ENCODE measurements around the gene TBC1D2B.

Gene TBC1D2B

GRCh38 chr15:78018445-78018844 is 59.1 kb downstream of the TBC1D2B start:
- DNase-seq (ENCODE audit: low spot score): no peak
- POLR2A ChIA-PET (ENCODE audit: low non-redundant PET): no interaction called here
- no peak for TF ChIP-seq CTCF (conservative IDR thresholded peaks at IDR 0.05; ENCODE audit: low read depth)
- H3K27ac ChIP-seq: no peak overlapping the region
- CTCF ChIA-PET: no interaction called here

DNA sequence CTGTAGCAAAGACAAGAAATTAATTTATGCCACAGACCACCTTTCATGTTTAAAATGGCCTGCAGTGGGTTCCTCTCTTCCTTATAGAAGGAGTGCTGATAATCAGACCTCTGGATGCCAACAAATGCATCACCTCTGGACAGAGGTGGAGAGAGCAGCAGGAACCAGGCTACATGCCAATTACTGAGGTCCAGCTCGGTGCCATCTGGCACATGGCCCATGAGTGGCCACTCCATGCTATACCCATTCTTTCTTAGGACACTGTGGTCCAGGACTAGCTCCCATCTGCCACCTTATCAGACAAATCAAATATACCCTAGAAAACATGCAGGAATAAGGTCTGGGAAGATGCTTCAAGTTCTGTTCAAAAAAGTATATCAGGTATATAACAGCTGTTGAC is 60.7 kb downstream of the TBC1D2B start:
- no peak for DNase-seq (ENCODE audit: low spot score)
- no peak overlapping the region for H3K27ac ChIP-seq
- POLR2A ChIA-PET (ENCODE audit: low non-redundant PET): no interaction called here
- CTCF ChIA-PET: no interaction called here
- no peak for TF ChIP-seq CTCF (conservative IDR thresholded peaks at IDR 0.05; ENCODE audit: low read depth)

GRCh38 chr15:78012643-78013077 is 64.9 kb downstream of the TBC1D2B start:
- DNase-seq (ENCODE audit: low spot score): peak; percentile 46
- TF ChIP-seq CTCF (conservative IDR thresholded peaks at IDR 0.05; ENCODE audit: low read depth): no peak
- H3K27ac ChIP-seq: peak overlapping the region; percentile 92
- CTCF ChIA-PET: no interaction called here
- POLR2A ChIA-PET (ENCODE audit: low non-redundant PET): no interaction called here

DNA sequence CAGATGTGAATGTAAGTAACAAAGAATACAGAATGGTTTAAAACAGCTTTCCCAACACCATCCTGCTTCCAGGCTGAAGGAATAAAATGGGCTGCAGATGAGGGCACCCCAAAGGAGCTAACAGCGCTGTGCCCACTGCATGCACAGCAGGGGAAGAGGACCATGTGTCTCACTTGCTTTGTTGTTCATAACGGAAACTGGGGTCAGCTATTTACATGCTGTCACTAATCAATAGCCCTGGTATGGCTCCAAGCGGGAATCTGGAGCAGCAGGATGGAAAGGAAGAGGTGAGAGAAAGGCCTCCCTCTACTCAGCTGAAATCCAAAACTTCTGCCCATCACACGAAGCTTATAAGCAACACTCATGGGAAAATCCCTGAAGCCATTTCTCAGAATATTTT is 67.4 kb downstream of the TBC1D2B start:
- ChIA-PET CTCF (interaction anchor here (0.7 to 0.9 kb wide), 2 partner anchors 339 to 411 kb away, joined by 6 to 9 read pairs; no protein-coding TSS in a partner anchor), POLR2A (ENCODE audit: low non-redundant PET) (no interaction called here)
- DNase-seq (ENCODE audit: low spot score): no peak

DNA sequence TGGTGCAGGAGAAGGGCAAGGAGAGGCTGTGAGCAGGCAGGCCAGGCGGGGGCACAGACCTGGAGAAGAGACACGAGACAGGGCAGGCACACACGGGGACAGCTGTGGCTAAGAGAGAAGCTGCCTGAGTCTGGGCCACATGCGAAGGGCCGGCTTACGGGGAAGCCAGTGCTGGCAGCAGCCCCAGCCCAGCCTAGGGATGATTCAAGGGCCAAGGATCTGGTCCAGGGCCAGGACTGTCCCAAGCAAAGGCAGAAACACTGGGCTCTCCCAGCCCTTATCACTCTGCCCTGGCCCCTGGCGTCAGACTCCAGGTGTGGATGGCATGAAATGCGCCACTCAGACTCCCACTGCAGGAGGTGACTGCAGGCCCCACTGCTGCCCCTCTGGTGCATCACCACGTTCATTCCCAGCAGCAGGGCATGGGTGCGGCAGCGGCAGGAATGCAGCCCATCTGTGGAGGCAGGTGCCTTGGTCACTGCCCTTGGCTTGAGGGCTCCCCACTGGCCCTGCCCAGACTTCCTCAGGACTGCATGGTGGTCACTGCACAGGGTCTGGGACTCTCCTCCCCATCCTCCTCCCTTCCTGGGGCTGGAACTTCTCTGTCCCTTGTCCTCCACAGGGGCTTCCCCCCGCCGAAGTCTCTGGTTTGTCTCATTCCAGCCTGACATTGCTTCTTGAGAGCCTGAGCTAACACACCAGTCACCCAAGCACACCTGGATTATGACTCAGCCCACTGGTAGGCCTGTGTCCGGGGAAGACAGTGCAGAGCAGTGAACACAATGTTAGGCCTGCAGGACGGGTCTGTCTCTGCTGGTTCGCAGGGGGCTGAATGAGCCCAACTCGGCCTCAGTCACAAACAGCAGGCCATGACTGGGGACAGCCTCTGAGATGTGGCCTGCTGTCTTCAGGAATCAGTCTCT is 69.3 kb downstream of the TBC1D2B start:
- CTCF ChIA-PET: interaction anchor here (0.7 kb wide), 1 partner anchor 27 kb away, joined by 4 read pairs; no protein-coding TSS in a partner anchor

More for the DNA sequence above, 67.4 kb downstream of the TBC1D2B start:
- 0 out of 2 replicates have a peak overlapping the region, but pooled peaks have one; percentile 90 for H3K27ac ChIP-seq
- no peak for TF ChIP-seq CTCF (conservative IDR thresholded peaks at IDR 0.05; ENCODE audit: low read depth)

More for the DNA sequence above, 69.3 kb downstream of the TBC1D2B start:
- POLR2A ChIA-PET (ENCODE audit: low non-redundant PET): no interaction called here
- peak overlapping the region; percentile 90 for H3K27ac ChIP-seq
- no peak for TF ChIP-seq CTCF (conservative IDR thresholded peaks at IDR 0.05; ENCODE audit: low read depth)
- DNase-seq (ENCODE audit: low spot score): peak; percentile 81

Measured in RWPE1 (cell line).